GM21390 (cell line): Measurements from ENCODE around the gene ALDOA.
A peak's percentile ranks its signal among the peaks of the same experiment; 100 is the strongest.

Experiments used
- ATAC-seq: cut with Tn5 transposase; IDR thresholded peaks from one replicate; pipeline ENCODE4 v1.9.1; 2021; ENCODE audit not compliant: unreplicated experiment

The ALDOA gene

DNA sequence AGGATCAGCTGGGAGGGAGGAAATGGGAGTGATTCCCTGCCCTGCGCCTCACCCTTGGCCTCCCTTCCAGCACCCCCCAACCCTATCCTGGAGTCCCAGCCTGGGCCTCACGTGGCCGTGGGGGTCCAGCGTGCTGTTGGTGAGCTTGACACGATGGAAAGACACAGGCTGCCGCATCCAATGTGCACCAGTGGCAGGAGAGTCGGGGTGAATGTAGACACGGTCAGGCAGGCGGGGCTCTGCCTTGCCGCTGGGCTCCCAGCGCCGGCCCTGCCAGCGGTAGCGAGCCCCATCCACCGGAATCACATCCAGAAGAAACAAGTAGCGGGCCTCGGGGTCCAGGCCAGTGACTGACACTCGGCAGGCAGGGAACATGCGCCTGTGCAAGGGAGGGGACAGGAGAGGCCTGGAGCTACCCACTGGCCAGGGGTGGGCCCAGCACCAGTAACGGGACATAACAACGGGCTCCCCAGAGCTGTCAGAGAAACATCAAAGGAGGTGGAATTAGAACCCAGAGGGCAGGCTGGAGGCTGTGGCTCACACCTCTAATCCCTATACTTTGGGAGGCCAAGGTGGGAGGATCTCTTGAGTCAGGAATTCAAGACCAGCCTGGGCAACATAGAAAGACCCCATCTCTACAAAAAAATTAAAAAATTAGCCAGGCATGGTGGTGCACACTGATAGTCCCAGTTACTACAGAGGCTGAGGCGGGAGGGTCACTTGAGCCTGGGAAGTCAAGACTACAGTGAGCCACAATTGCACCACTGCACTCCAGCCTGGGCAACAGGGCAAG lies 23.5 kb downstream of the ALDOA start:
- ATAC-seq: no peak

DNA sequence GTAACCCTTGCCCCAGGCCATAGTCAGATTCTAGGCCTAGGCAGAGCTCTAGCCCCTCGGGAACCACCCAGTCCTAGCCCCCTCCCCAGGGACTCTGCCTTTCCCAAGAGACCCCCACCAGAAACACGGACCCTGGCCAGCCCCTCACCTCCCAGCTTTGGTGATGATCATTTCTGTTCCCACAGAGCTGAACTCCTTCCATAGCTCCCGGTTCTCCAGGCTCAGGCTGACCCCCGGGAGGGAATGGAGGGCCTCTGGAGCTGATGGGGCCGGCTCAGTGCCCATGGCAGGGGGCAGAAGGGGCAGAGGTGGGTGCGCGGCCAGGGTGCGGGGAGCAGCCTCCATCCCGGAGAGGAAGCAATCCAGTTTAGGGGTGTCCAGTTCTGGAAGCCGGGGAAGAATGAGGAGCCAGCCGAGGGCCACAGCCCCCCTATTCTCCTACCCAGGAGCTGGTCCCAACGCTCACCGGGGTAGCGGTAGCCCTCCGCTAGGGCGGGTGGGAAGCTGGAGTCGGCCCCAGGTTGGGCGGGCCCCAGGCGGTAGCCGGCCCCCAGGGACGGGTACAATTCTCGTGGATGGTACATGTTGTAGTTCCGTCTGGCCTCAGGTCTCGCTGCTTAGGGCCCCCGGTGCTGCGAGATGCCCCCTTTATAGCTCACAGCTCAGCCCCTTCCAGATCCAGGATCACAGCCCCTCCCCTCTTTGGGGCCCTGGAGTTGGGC lies 25.2 kb downstream of the ALDOA start:
- ATAC-seq: no peak

DNA sequence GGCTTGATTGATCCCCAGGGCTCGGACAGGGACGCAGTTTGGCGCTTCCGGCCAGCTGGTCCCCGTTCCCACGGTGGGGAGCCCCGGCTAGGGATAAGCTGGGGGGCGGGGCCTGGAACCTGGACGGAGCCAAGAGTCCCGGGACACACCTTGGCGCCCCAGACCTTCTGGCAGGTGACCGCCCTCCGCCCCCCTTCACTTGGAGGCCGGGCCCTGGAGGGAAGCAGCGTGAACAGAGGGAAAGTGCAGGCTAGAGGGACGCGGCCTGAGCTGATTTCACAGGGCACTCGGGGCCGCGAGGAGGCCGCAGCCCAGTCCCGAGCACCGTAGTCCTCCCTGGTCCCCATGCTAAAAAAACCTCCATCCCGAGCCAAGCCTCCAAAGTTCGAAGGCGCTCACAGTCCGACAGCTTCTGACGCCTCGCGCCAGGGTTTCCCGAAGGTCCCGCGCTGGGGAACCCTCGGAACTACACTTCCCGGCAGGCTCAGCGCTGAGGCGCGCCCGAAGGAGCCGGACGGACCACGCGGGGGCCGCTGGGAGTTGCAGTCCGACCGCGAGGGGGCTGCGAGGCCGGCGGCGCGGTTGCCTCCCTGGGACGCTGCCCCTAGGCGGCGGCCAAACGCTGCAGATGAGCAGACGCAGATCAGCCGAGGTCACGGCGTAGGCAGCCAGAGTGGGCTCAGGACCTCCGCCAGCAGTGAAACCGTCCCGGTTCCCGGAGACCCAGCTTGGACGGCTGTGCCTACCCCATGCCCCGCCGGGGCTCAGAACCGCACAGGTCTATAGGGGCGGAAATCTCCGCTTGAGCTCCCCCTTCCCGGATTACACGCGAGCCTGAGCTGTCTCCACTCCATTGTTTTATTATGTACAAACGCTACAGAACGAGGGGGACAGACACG lies 26.2 kb downstream of the ALDOA start, which contains the start of gene TBX6:
Gene TBX6 (minus strand): TSS at position 451 of the 899 bp plus-strand sequence. CDS start 731 bp downstream, outside the sequence.
- peak; percentile 63 for ATAC-seq

DNA sequence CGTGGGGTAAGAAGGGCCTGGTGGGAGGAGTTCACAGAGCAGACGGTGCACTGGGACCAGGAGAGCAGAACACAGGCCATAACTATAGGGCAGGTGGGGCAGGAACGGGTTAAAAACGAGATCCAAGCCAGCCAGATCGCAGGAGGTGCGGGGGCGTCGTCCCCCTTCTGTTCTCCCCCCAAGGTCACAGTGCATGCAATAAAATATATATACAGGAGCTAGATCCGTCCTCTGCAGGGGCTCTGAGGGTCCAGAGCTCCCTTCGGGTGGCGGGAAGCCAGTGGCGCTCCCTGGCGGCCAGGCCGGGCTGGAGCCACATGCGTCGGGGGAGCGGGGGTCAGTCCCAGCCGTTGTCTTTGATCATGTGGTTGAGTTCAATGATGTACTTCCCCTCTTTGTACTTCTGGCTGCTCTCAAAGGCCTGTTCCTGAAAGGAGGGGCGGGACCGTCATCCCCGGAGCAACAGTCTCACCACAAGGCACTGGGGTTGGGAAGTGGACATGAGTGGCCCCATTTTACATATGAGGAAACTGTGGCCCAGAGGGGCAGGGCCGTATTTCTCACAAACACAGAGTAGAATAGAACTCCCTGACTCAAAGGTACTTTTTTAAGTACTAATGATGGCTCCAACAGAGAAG lies 26.9 kb downstream of the ALDOA start:
- ATAC-seq: peak; percentile 34

DNA sequence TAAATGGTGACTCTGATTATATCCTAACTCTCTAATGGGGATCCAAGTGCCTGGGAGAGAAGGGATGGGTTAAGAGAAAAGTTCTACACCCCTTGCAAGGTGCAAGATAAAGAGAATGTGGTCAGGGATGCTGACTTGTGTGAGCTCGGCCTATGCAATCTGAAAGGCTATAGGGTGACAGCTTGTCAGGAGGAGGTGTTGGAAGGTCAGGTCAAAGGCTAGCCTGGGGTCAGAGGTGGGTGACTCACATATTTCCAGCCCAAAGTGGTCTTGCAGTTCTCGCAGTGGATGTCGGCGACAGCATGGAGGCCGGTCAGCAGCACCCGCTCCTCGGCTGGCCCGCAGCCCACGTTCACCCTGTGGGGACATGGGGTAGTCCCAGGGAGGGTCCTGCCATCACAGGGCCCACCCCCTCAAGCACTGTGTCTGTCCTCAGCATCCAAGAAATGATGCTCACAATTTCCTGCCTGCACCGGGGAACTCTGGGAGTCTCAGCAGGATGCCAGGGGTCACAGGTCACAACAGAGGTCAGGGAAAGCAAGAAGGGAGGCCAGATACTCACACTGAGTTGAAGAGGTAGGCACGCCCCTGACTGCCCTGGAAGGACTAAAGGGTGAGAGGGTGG lies 29.1 kb downstream of the ALDOA start:
- no peak for ATAC-seq

GRCh38 chr16:30095166-30096078 lies 29.9 kb downstream of the ALDOA start:
- ATAC-seq: no peak

- peak; percentile 39 for ATAC-seq
These were observed 30.7 kb downstream of the ALDOA start, which contains the start of gene YPEL3 for GRCh38 chr16:30096105-30096861. TSS of gene YPEL3 (minus strand) at chr16:30096213. CDS start at chr16:30095482, 731 bp downstream.

GRCh38 chr16:30096862-30097563 lies 31.5 kb downstream of the ALDOA start:
- no peak for ATAC-seq

DNA sequence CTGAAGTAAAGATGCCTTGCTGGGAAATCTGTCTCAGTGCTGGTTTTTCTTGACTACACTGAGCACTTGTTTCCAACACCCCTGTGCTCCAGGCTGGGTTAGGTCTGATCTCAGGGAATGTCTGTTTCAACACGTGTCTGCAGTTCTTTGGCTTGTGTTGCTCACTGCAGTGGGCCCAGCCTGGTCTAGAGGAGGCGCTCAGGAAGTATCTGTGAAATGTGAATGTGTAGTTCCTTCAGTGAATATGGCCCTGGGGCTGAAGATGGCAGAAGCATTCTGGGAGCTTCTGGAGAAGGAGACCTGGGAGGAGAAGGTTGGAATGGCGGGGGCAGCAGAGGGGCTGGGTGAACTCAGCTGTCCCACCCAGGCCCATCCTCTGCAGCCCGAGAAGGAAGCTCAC lies 38.5 kb downstream of the ALDOA start:
- no peak for ATAC-seq

DNA sequence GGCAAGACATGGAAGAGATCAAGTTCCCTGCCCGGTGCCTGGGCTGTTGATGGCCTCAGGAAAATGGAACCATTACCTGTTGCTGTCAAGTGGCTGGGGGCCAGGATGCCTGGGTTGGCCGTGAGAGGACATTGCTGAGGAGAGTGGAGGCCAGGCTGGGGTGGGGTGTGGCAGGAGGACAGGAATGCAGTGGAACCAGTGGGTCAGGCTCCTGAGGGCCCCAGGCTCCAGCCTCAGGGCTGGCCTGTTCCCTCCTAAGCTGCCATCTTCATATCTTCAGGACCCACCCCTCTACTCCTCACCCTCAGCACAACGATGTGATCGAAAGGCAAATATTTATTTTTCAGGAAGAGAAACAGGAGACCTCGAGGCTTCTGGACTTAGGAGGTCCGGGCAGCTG lies 38.9 kb downstream of the ALDOA start:
- no peak for ATAC-seq

DNA sequence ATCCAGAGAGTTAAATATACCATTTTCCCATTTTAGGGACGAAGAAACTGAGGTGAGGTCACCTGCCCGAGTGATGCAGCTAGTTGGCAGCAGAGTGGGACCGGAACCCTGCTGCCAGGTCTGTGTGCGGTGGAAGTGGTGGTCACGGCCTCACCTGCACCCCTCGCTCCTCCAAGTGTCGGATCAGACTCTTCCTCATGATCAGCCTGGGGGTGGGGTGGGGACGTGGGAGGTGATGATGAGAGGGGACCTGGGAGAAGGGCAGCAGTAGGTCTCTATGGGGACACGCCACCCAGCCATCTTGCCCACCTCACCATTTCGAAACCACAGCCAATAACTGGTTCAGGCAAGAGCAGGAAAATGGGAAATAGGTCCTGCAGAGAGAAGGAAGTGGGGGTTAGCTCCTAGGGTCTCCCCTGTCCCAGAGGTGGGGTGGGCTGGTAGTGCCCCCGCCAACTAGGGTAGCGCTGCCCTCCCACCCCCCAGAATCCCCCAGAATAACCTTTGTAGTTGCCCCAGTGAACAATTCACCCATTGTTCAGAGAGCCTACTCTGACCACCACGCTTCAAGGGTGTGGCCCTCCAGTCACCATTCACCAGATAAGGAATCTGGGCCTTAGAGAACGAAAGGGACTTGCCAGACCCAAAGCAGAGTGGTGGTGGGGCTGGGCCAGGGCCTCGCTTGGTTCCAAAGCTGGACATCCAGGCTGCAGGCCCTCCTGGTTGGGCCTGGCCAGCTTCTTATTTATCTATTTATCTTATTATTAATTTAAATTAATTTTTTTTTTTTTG lies 42.7 kb downstream of the ALDOA start:
- no peak for ATAC-seq

DNA sequence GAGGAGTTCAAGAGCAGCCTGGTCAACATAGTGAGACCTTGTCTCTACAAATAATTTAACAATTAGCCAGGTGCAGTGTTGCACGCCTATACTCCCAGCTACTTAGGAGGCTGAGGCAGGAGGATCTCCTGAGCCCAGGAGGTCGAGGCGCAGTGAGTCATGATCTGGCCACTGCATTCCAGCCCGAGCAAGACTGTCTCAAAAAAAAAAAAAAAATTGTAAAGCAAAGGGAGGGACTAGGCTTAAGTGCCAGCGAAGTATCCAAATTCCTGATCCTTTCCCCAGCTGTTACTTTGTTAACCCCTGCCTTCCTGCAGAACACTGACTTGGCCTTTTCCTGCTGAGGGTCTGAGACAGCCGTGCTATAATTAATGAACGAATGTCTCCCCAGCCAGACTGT lies 45.1 kb downstream of the ALDOA start:
- no peak for ATAC-seq

DNA sequence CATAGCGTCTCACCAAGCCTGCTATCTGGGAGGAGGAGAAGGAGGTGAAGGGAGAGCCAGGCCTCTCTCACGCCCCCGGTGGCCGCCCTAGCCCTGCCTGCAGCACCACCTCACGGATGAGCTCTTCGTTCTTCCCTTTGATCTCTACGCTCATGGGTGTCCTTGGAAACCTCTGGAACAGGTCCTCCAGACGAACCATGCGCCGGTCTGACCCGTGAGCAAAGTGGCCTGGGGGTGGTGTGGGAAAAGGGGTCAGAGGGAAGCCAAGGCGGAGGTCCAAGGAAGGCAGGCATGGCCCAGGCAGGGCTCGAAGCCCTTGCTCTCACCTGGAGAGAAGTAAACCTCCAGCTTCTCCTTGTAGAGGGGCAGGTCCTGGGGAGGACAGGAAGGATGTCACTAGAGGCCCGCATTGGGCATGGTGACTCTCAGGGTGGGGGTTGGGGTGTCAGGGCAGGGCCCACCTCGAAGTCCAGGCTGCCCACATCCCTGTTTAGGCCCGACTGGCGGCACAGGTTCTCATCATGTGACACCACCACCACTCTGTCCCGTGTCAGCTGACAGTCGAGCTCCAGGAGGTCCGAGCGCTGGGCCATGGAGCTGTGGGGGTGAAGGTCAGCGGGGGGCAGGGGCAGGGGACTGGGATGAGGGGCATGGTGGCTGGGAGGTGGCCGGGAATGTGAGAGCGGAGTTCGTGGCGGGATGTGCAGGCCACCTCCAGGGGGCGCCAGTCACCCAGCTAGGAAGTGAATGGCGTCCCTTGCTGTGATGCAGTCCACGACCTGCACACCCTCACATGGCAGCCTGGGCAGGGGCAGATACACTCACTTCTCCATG lies 46.9 kb downstream of the ALDOA start:
- no peak for ATAC-seq

DNA sequence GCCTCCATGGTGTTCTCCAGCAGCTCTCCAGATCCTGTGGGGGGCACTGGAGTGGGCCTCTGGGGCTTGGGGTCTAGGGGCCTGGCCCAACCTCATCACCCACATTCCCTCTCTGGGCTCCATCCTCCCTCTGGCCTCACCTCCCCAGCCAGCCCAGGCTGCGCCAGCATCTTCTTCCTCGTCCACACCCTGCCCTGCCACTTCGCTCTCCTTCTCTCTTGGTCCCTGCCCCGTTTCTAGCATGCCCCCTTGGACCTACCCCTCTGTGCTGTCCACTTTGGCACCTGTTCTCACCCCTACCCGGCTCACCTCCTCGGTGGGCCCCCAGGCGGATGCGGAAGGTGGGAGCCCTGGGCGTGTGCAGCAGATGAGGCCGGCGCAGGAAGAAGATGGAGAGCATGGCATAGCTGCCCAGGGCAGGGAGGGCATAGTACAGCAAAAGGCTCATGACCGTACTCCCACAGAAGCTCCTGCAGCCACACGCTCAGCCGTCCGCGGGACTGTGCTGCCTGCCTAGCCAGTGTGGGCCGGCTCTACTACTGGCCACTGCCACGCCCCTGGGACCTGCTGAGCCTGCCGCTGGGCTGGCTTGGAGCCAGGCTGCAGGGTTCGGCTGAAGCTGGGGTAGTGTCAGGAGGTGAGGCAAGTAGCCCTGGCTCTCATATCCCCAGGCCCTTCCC lies 47.6 kb downstream of the ALDOA start, which contains the start of gene GDPD3:
Gene GDPD3 (minus strand): TSS at position 507 of the 680 bp plus-strand sequence. CDS start 59 bp downstream, at position 448.
- no peak for ATAC-seq

DNA sequence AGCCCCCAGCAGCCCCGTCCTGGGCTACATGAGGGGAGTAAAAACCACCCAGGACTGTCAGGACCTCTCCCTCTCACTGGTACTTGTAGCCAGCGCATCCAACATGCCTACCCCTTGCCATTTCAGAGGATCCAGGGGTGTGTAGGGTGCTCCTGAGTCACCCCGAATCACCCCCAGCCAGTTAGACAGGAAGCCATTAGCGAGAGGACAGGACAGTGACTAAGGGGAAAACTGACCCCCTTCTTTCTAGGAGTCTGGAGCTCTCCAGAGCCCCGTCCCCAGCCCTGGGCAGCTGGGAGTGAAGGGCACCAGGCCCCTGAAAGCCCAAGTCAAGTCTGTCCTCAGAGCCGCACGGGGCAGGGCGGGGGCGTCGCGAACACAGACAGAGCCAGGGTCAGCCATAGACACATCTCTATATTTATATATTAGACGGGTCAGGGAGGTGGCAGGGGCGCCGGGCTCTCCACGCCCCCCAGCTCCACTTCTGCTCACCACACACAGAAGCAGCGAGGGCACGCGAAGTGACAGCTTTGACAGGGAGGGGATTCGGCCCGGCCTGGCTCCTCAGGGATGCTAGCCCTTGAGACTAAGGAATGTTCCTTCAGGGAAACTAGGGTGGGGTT lies 48.3 kb downstream of the ALDOA start:
- ATAC-seq: no peak
